ENCODE results near the gene PAX2. TPM values are rescaled to one million over a fixed set of nuclear protein-coding genes. Genes with fewer than 3 reads are reported as not detected.

Gene PAX2
- total RNA-seq, 1 donor from 2014 or later, result 4.4 TPM

DNA sequence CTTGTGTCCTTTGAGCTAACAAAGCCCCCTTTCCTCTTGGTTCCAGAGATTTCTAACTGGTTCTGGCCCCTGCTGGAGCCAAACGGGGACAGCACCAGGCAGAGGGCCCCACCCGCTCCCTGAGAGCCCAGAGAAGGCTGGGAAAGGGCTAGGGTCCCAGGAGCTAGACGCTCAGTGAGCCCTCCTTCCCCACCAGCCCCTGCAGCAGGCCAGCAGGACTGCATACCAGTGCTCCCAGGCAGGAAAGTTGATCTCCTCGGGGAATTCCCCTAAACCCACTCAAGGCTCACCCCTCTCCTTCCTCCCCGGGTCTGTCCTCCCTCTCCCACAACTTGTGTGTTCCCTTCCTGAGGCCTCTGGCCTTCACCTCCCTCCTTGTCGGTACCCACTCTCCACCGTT is 47.7 kb downstream of the PAX2 start:
- TF ChIP-seq, protein P1, sequence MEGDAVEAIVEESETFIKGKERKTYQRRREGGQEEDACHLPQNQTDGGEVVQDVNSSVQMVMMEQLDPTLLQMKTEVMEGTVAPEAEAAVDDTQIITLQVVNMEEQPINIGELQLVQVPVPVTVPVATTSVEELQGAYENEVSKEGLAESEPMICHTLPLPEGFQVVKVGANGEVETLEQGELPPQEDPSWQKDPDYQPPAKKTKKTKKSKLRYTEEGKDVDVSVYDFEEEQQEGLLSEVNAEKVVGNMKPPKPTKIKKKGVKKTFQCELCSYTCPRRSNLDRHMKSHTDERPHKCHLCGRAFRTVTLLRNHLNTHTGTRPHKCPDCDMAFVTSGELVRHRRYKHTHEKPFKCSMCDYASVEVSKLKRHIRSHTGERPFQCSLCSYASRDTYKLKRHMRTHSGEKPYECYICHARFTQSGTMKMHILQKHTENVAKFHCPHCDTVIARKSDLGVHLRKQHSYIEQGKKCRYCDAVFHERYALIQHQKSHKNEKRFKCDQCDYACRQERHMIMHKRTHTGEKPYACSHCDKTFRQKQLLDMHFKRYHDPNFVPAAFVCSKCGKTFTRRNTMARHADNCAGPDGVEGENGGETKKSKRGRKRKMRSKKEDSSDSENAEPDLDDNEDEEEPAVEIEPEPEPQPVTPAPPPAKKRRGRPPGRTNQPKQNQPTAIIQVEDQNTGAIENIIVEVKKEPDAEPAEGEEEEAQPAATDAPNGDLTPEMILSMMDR (conservative IDR thresholded peaks at IDR 0.05), result no peak
- Mint-ChIP-seq H3K27me3 (peaks cover 22% of the 10 kb centered on the region), H3K4me3 (no peak overlapping the region), H3K27ac (no peak overlapping the region), H3K9me3 (no peaks in the 10 kb centered on the region), H3K4me1 (ENCODE audit: unreplicated experiment) (peaks cover 32% of the 10 kb centered on the region), H3K36me3 (no peaks in the 10 kb centered on the region)
- no peak for DNase-seq (ENCODE audit: extremely low spot score, unreplicated experiment)

DNA sequence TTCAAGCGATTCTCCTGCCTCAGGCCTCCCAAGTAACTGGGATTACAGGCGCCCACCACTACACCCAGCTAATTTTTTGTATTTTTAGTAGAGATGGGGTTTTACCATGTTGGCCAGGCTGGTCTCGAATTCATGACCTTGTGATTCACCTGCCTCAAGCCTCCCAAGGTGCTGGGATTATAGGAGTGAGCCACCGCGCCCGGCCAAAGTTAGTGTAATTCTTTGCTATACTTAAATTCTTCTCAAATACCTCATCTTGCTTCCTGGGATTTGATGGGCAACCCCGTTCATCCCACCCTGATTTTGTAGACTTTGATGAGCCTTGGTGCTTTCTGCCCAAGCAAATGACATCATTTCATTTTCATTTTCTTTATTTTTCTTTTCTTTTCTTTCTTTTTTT is 54.5 kb downstream of the PAX2 start:
- DNase-seq (ENCODE audit: extremely low spot score, unreplicated experiment), result no peak
- Mint-ChIP-seq H3K27ac (no peak overlapping the region), H3K4me3 (no peak overlapping the region), H3K9me3 (no peaks in the 10 kb centered on the region), H3K36me3 (no peaks in the 10 kb centered on the region), H3K4me1 (ENCODE audit: unreplicated experiment) (peaks cover 27% of the 10 kb centered on the region), H3K27me3 (peaks cover 70% of the 10 kb centered on the region)
- TF ChIP-seq, protein P1 (conservative IDR thresholded peaks at IDR 0.05), result no peak

DNA sequence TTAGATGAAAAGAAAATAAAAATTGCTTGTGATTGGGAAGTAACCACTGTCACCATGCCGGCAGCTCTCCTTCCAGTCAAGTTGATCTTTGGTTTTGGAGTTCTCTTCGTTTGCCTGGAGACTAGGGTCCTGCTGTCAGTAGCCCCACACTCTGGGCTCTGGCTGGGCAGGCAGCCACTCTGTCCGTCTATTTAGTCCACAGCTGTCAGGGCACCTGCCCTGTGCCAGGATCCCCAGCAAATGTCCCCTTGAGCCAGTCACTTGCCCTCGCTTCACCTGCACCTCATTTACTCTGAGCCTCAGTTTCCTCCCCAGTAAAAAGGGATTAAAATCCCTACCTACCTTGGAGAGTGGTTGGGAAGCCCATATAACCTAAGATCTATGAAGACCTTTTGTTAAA is 55.5 kb downstream of the PAX2 start:
- Mint-ChIP-seq H3K36me3 (no peaks in the 10 kb centered on the region), H3K27me3 (peaks cover 76% of the 10 kb centered on the region), H3K4me3 (no peak overlapping the region), H3K4me1 (ENCODE audit: unreplicated experiment) (peaks cover 27% of the 10 kb centered on the region), H3K9me3 (no peaks in the 10 kb centered on the region), H3K27ac (no peak overlapping the region)
- DNase-seq (ENCODE audit: extremely low spot score, unreplicated experiment), result no peak
- TF ChIP-seq, protein P1 (conservative IDR thresholded peaks at IDR 0.05), result no peak

DNA sequence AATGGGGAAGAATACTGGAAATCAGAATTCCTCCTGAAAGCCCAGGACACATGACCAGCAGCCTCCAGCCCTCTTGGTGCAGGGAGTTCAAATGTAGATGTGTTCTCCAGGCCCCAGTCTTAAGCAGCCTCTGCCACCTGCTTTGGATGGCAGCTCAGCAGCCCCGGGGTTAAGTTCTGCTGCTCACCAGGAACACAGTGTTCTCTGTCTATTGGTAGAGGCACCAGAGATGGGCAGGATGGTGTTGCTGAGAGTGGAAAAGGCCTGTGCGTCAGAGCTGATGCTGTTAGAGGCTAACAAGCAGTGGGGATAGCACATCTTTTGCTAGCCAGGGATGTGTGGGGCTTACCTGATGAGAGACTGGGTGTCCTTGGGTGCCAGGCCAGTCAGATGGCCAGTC is 56.8 kb downstream of the PAX2 start:
- TF ChIP-seq, protein P1 (conservative IDR thresholded peaks at IDR 0.05), result no peak
- peaks cover 79% of the 10 kb centered on the region for H3K27me3 Mint-ChIP-seq
- H3K4me3 Mint-ChIP-seq, result no peak overlapping the region
- H3K36me3 Mint-ChIP-seq, result no peaks in the 10 kb centered on the region
- no peak overlapping the region for H3K27ac Mint-ChIP-seq
- H3K9me3 Mint-ChIP-seq, result no peaks in the 10 kb centered on the region
- peaks cover 27% of the 10 kb centered on the region for H3K4me1 Mint-ChIP-seq (ENCODE audit: unreplicated experiment)
- DNase-seq (ENCODE audit: extremely low spot score, unreplicated experiment), result no peak

DNA sequence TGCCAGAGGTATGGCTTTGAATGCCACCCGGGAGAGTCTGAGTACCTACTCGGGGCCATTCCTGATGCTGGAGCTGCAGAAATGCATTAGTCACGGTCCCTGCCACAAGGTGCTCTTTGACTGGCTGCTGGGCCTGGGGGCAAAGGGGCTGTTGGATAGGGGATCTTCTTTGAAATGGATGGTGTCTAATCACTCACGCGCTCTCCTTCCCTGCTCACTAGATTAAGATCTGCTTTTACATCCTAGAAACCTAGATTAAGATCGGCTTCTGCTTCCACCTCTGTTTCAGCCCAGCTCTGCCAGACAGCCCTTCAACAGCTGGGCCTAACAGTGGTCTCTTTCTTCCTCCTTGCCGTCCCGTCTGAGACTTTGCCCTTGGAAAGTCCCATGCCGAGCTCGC is 57.2 kb downstream of the PAX2 start:
- H3K36me3 Mint-ChIP-seq, result no peaks in the 10 kb centered on the region
- peaks cover 30% of the 10 kb centered on the region for H3K4me1 Mint-ChIP-seq (ENCODE audit: unreplicated experiment)
- H3K27me3 Mint-ChIP-seq, result peaks cover 79% of the 10 kb centered on the region
- H3K27ac Mint-ChIP-seq, result no peak overlapping the region
- no peaks in the 10 kb centered on the region for H3K9me3 Mint-ChIP-seq
- TF ChIP-seq, protein P1 (conservative IDR thresholded peaks at IDR 0.05), result no peak
- H3K4me3 Mint-ChIP-seq, result no peak overlapping the region
- no peak for DNase-seq (ENCODE audit: extremely low spot score, unreplicated experiment)

DNA sequence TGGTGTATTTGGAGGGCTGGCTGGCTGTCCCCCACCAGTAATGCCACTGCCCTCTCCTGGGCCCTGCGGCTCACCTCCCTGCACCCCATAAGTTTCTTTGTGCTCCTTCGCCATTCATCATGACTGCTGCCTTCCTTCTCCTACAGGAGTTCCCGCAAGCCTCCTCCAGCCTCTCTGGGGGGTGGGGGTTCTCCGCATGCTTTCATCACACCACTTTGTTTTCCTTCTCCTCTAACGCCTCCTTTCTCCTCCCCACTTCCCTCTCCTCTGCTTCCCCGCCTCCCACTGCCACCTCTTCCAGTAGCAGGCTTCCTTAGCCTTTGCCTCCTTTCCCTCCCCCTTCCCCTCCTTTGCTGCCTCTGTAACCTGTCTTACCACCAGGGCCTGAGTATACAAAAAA is 58.1 kb downstream of the PAX2 start:
- H3K4me3 Mint-ChIP-seq, result no peak overlapping the region
- no peaks in the 10 kb centered on the region for H3K36me3 Mint-ChIP-seq
- DNase-seq (ENCODE audit: extremely low spot score, unreplicated experiment), result no peak
- TF ChIP-seq, protein P1 (conservative IDR thresholded peaks at IDR 0.05), result no peak
- no peaks in the 10 kb centered on the region for H3K9me3 Mint-ChIP-seq
- H3K4me1 Mint-ChIP-seq (ENCODE audit: unreplicated experiment), result peaks cover 37% of the 10 kb centered on the region
- H3K27me3 Mint-ChIP-seq, result peaks cover 80% of the 10 kb centered on the region
- no peak overlapping the region for H3K27ac Mint-ChIP-seq
